SK-N-SH (cell line): ENCODE results near the gene TEAD3. TPM values are rescaled to one million over a fixed set of nuclear protein-coding genes. Genes with fewer than 3 reads are reported as not detected.
A peak's percentile ranks its signal among the peaks of the same experiment; 100 is the strongest.

Source experiments
- CHD2 ChIP-seq: fragments of 150-350 bp; IDR thresholded peaks from 2 replicates; pipeline ENCODE4 v1.6.1; 2018; ENCODE audit warnings: low read length; ENCODE audit not compliant: partially characterized antibody
- ELF1 ChIP-seq: IDR thresholded peaks from 2 replicates; pipeline ENCODE4 v1.4.0; 2012
- FOSL2 ChIP-seq: IDR thresholded peaks from 2 replicates; pipeline ENCODE4 v1.4.0; 2012; ENCODE audit warnings: low read depth, mild to moderate bottlenecking, moderate library complexity, borderline replicate concordance
- FOXJ3 ChIP-seq: sonication (generic); formaldehyde crosslinking; IDR thresholded peaks from 2 replicates; pipeline ENCODE4 v1.5.1; 2020; ENCODE audit warnings: mild to moderate bottlenecking, missing genetic modification reagents
- IRF3 ChIP-seq: fragments of 150-350 bp; IDR thresholded peaks from 2 replicates; pipeline ENCODE4 v1.6.1; 2016; ENCODE audit warnings: mild to moderate bottlenecking, low read depth, low read length
- NFIC ChIP-seq: IDR thresholded peaks from 2 replicates; pipeline ENCODE4 v1.4.0; 2012; ENCODE audit warnings: borderline replicate concordance
- NRF1 ChIP-seq: IDR thresholded peaks from 2 replicates; pipeline ENCODE4 v1.6.1; 2012; ENCODE audit warnings: low read depth, mild to moderate bottlenecking, low read length
- PBX3 ChIP-seq: IDR thresholded peaks from 2 replicates; pipeline ENCODE4; 2012
- POLR2AphosphoS5 ChIP-seq: IDR thresholded peaks from 2 replicates; pipeline ENCODE4 v1.6.1; 2012; ENCODE audit warnings: low read depth, low read length
- REST ChIP-seq: IDR thresholded peaks from 2 replicates; pipeline ENCODE4 v1.6.1; 2012; ENCODE audit warnings: mild to moderate bottlenecking, low read depth, low read length, moderate library complexity
- SIN3A ChIP-seq: IDR thresholded peaks from 2 replicates; pipeline ENCODE4 v1.6.1; 2012; ENCODE audit warnings: low read depth, mild to moderate bottlenecking, low read length, moderate library complexity, borderline replicate concordance
- TAF1 ChIP-seq: IDR thresholded peaks from 2 replicates; pipeline ENCODE4 v1.6.1; 2012; ENCODE audit warnings: low read depth, mild to moderate bottlenecking, low read length, moderate library complexity, borderline replicate concordance
- TEAD4 ChIP-seq: IDR thresholded peaks from 2 replicates; pipeline ENCODE4 v1.4.0; 2012; ENCODE audit warnings: mild to moderate bottlenecking, borderline replicate concordance; ENCODE audit not compliant: insufficient read depth
- YY1 ChIP-seq: IDR thresholded peaks from 2 replicates; pipeline ENCODE4 v1.4.0; 2012; ENCODE audit warnings: low read depth, mild to moderate bottlenecking
- ZBTB33 ChIP-seq: IDR thresholded peaks from 2 replicates; pipeline ENCODE4 v1.4.0; 2012; ENCODE audit warnings: low read depth, borderline replicate concordance
- polyA plus RNA-seq, 3 experiments: library from polyadenylated mRNA; depleted of rRNA; stranded (reverse); fragments of >200 nt; gene quantifications; 2 replicates each; pipeline ENCODE4 v1.2.3, GENCODE V29; 2012
- TF ChIP-seq, protein P1 (sequence below): IDR thresholded peaks from 2 replicates; pipeline ENCODE4 v1.4.0; 2012; ENCODE audit warnings: low read depth, borderline replicate concordance

Gene TEAD3
- polyA plus RNA-seq, 1 of the 3 experiments (the other 2 are of a cell fraction) = 7.1 TPM

DNA sequence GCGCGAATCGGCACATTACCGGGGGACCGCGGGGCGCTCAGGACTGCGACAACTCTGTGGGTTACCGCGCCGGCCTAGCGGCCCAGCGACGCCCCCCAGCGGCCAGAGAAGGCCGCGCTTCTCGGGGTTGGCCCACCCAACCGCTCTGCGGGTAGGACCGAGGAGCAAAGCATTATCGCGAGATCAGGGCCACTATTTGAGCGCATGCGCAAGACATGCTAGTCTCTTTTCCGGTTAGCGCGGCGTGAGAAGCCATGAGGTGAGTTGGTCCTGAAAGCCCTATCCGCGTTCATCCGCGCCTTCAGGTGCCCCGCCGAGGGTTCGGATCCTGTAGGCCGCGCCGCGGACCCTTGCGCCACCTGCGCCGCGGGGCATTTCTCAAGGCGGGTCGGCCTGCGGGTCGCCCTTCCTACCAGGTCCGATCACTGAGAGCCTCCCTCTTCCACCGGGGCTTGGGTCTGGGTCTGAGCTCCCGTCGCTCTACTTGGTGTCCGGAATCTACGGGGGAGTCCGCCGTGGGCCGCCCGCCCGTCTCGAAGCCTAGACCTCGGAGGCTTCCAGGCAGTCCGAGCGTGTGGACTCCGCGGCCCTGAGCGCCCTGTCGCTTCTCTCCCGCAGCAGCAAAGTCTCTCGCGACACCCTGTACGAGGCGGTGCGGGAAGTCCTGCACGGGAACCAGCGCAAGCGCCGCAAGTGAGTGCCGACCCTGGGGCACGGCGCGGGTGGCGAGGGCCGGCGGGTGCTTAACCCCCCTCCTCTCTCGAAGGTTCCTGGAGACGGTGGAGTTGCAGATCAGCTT, 28.5 kb downstream of the TEAD3 start, which contains the start of gene RPL10A (continued):
- TF ChIP-seq PBX3 = peak; percentile 13
- 0 out of 2 replicates have a peak, but pooled peaks have one; percentile 9 for TF ChIP-seq TEAD4
- TF ChIP-seq NFIC = no peak
- no peak for TF ChIP-seq FOSL2
- peak; percentile 77; the same call in 1 of the 2 replicates for TF ChIP-seq YY1
- peak; percentile 72 for TF ChIP-seq NRF1
- peak; percentile 97; the same call in 1 of the 2 replicates for TF ChIP-seq SIN3A
- peak; percentile 45; the same call in 1 of the 2 replicates for TF ChIP-seq FOXJ3 (CRISPR knock-in tag)
- no peak for TF ChIP-seq IRF3
- TF ChIP-seq TAF1 = peak; percentile 100
- TF ChIP-seq, protein P1, sequence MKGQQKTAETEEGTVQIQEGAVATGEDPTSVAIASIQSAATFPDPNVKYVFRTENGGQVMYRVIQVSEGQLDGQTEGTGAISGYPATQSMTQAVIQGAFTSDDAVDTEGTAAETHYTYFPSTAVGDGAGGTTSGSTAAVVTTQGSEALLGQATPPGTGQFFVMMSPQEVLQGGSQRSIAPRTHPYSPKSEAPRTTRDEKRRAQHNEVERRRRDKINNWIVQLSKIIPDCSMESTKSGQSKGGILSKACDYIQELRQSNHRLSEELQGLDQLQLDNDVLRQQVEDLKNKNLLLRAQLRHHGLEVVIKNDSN = no peak
- TF ChIP-seq REST = peak; percentile 78
- TF ChIP-seq CHD2 = peak; percentile 100
- TF ChIP-seq ZBTB33 = peak; percentile 99
- TF ChIP-seq POLR2AphosphoS5 = peak; percentile 100
- TF ChIP-seq ELF1 = peak; percentile 82; the same call in 1 of the 2 replicates
- TF ChIP-seq, all 33 proteins: peak for 19
